Keratinocyte (primary cell): Measurements from ENCODE around the gene CXXC5.

Experiments
- EZH2 ChIP-seq: IDR thresholded peaks from one replicate; pipeline ENCODE4 v1.6.1; 2012; ENCODE audit warnings: inconsistent platforms, mild to moderate bottlenecking, low read length, moderate library complexity
- TF ChIP-seq, protein P1 (sequence below), 3 experiments: IDR thresholded peaks in 1 of 3; conservative IDR thresholded peaks in 1 of 3; optimal IDR thresholded peaks in 1 of 3; 2 replicates in 2 of 3; 3 replicates in 1 of 3; pipeline versions ENCODE3 to v1.5.1; 2011; ENCODE audit warnings: low read length in 3 of 3, mild to moderate bottlenecking in 3 of 3, moderate library complexity in 2 of 3, control low read depth in 1 of 3, inconsistent platforms in 1 of 3; ENCODE audit not compliant: insufficient read depth in 2 of 3; ENCODE audit errors: extremely low read depth in 1 of 3

- TF ChIP-seq, protein P1, sequence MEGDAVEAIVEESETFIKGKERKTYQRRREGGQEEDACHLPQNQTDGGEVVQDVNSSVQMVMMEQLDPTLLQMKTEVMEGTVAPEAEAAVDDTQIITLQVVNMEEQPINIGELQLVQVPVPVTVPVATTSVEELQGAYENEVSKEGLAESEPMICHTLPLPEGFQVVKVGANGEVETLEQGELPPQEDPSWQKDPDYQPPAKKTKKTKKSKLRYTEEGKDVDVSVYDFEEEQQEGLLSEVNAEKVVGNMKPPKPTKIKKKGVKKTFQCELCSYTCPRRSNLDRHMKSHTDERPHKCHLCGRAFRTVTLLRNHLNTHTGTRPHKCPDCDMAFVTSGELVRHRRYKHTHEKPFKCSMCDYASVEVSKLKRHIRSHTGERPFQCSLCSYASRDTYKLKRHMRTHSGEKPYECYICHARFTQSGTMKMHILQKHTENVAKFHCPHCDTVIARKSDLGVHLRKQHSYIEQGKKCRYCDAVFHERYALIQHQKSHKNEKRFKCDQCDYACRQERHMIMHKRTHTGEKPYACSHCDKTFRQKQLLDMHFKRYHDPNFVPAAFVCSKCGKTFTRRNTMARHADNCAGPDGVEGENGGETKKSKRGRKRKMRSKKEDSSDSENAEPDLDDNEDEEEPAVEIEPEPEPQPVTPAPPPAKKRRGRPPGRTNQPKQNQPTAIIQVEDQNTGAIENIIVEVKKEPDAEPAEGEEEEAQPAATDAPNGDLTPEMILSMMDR (optimal IDR thresholded peaks at IDR 0.05 in 1 of 3, IDR thresholded peaks at IDR 0.05 in 1 of 3, conservative IDR thresholded peaks at IDR 0.05 in 1 of 3; ENCODE audit: extremely low read depth in 1 of 3, insufficient read depth in 2 of 3, low read length in 3 of 3) = no peak
- TF ChIP-seq EZH2 = no peak
These were observed 29.8 kb downstream of the CXXC5 start for GRCh38 chr5:139677736-139678613.
